Measurements from ENCODE around the gene CNNM1.

CNNM1 gene

DNA sequence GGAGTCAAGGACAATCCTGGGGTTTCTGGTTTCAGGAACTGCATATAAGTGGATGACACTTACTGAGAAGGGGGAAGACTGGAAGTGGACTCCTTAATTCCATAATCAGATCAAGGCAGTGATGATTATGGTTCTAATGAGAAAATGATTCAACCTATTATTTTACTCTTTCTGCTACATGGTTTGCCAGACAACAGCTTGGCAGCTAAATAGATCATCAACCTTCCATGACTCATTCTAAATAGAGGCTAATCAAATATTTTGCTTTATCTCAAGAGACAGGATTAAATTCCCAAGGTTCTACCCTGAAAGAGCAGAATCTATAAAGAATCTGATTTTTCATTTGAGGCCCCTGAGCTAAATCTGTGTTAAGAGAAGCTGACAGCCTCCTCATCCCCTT, 46.3 kb downstream of the CNNM1 start:
- no peak for DNase-seq

DNA sequence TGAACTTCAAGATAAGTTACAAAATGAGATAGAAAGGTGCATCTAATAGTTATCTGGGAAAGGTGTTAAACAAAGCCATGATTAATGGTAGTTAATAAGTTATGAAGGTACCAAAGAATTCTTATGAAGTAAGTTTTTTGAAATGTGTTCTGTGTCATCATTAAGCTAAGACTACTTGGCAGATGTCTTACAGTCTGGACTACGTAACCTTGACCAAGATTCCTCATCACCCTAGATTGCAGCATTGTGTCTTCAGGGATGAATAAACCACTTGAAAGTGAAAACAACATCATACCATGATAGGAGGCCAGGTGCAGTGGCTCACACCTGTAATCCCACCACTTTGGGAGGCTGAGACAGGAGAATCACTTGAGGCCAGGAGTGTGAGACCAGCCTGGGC, 53.0 kb downstream of the CNNM1 start:
- no peak for DNase-seq

DNA sequence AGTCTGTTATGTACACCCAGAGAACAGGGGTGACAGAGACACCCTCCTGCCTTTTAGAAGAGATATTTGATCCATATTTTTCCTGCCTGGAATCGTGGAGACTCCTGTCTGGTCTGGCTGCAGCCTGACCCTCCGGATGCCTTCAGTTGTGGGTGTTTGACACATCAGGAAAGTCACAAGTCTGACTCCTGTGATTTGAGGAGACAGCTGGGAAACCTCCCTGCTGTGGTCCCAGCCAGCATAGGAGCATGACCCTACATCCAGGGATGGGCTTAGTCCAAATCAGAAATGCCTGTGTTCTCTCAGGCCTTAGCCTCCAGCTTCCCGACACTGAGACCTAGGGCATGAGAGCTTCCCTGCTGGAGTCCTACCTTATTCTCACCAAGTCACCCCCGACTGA, 57.9 kb downstream of the CNNM1 start:
- DNase-seq = no peak

DNA sequence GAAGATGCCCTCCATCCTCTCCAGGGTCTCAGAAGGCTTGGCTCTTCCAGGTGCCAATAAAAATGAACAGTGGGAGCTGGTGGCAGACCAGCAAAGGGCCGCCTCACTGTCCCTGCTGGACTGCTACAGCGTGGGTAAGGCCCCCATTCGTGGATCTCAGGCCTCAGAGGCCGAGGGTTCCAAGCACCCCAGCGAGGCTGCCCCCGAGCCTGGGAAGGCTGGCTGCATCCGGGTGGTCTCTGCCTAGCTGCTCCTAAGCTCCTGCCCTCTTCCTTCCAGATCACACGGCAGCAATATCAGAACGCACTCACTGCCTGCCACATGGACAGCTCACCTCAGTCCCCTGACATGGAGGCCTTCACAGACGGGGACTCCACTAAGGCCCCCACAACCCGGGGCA, 58.4 kb downstream of the CNNM1 start:
- DNase-seq = no peak

DNA sequence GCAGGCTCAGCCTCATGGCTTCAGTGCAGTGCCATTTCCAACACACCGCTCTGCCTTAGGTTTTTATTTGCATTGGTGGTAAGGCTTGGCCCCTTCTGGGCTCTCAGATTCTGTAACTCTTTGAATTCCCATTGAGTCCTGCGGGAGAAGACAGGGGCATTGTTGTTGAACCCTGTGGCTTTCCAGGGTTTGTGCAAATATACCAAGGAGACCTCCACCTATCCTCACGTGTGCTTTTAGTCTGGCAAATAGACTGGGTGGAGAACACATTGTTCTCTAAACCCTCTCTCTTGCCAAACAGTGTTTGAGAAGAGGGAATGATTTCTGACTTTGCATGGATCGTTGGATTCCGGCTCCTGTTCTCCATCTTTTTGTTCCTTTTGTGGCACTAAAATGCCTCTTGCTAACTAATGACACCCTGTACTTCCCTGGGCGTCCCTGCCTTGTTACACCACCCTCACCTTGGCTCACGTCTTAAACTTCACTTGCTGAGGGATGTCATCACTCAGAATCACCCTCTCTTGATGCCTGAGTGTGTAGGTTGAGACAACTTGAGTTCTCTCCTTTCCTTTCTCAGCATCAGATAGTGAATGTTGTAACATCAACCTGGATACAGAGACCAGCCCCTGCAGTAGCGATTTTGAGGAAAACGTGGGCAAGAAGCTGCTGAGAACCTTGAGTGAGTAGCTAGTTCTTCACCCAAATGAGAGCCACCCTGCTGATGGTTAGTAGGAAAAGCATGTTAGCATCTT, 60.7 kb downstream of the CNNM1 start:
- no peak for DNase-seq

DNA sequence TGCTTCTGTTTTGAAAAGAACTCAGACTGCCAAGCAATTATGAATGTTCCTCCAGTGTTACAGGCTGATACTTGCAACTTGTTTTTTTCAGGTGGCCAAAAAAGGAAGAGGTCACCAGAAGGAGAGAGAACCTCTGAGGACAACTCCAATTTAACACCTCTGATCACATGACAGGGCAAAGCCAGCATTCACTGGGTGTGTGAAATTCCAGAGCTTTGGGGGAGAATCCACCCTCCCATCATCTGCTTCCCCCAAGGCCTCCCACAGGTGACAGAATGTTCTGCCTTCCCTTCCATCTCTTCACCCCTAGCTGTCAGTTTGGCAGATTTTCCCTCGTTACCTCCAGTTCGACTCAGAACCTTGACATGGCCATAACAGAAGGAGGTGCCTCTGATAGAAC, 62.2 kb downstream of the CNNM1 start:
- no peak for DNase-seq

DNA sequence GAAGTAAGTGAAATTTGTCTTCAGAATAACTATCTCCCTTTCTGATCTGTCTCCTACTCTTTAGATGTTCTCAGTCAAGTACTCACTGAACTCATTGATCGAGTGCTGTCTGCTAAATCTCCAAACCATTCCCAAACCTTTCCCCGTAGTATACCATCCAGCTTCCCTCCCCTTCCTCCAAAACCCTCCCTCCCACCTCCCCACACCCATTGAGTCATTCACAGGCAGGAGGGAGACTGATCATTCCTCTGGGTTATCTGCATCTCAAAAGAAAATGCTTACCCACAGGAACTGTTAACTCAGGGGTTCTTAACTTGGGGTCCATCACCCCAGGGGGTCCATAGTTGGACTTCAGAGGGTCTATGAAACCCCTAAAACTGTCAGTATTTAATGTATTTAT, 63.9 kb downstream of the CNNM1 start:
- DNase-seq = no peak

DNA sequence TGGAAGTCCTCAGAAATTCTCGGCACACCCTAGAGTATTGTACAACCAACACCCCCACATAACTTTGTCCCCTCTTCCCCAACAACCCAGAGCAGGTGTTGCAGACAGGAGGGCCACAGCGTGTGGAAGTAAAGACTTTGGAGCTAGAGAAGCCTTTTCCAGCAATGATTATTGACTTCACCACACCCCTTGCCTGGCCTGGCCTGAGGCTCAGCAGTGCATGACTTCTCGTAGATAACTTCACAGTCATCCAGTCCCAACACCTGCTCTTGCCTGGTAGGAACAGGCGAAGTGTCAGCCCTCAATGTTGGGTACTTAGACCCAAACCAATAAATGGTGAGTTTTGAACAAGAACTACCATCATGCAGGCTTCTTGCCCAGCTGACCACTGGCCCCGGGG, 64.5 kb downstream of the CNNM1 start:
- no peak for DNase-seq

DNA sequence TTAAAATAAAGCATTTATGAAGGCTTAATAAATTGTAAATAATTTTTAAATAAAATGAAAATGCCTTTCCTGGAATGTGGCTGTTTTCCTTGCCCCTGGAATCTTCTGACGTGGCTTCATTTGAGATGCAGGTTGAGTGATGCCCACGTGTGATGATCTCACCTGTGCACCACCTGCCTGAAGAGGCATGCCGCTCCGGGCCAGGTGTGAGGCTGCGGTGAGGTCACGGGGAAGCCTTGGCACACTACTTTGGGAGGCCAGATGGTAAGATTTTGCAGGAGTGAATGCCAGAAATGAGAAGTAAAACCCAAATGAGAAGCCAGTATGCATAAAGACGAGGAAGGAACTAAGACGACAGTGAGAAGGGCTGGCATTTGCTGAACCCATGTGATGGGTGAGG, 65.1 kb downstream of the CNNM1 start:
- DNase-seq = no peak

DNA sequence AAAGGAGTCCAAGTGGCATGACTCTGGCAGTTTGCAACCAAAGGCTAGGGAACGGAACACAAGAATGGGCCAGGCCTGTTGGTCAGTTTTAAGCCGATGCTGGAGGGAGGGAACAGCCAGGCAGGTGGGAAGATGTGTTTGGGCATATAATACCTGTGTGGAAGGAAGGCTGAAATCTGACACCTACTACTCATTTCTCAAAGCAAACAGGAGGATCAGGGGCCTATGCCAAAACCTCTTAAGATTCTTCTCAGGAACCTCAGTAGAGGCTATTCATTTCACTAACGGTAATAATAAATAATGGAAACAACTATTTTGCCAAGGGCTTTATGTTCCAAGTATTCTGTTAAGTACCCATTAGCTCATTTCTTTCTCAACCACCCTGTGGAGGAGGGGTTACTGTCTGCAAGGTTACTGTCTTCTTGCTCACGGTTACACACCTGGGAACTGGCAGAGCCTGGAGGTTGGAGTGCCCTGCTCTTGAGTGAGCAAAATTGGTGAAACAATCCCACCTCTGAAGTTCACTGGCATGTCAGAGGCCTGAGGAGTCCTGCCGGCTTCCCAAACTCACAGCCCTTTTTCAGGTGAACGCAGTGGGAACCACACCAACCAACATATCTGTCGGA, 65.7 kb downstream of the CNNM1 start:
- DNase-seq = no peak

DNA sequence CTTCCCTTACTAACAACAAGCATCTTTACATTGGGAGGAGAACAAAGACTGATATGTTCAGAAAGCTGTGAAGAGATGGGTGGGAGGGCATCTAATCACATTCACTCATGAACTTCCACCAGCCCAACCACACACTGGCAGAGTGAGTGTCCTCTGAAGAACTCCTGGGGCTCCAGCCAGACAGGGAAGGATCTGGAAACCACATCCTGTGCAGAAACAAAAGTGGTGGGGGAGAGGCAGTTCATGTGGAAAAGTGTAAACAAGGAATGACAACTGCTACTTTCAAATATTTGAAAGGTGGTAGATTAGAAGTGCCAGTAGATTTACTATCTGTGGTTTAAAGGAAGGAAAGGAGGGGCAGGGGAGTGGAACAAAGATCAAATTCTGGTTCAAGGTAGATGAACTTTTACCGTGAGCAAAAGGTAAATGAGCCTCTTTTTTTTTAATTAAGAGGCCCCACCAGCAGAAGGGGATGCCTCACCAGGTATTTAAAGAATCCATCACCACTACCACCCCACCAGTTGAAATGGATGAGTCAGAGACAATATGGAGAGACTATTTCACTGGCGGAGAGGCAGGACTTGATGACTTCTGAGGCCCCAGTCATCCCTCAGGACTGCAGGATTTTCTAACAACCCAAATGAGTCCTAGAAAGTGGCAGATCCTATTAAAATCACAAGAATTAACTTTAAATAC, 66.7 kb downstream of the CNNM1 start:
- DNase-seq = peak in 1 of 2 experiments; percentile 51

DNA sequence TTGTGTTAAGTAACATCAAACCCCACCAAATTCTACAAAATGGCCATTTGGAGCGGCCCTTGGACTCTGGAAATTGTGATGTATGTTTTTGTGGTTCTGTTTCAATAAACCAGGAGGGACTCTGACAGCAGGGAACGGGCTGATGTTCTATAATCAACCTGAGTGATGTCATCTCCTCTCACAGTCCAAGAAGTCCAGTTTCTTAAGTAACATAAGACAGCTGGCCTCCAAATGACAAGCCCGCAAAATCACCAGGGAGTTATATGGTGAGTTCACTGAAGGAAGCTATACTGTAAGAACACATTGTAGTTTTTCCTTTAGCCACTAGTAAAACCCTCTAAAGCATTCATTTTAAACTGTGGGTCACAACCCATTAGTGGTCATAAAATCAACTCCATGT, 67.3 kb downstream of the CNNM1 start:
- DNase-seq = no peak

DNA sequence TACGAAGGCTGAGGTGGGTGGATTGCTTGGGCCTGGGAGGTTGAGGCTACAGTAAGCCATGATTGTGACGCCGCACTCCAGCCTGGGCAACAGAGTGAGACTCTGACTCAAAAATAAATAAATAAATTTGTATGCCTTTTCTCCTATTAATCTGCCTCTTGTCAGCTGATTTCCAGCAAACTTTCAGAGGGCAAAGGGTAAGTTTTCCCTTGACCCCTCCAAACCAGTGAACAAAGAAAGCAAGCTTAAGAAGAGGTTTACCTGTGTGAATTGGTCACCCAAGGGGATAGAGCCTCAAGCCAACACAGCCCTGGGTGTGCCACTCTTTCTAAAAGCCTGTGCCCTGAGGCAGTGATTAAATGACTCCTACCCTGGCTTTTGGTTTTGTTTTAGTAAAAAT, 70.5 kb downstream of the CNNM1 start:
- DNase-seq = no peak

DNA sequence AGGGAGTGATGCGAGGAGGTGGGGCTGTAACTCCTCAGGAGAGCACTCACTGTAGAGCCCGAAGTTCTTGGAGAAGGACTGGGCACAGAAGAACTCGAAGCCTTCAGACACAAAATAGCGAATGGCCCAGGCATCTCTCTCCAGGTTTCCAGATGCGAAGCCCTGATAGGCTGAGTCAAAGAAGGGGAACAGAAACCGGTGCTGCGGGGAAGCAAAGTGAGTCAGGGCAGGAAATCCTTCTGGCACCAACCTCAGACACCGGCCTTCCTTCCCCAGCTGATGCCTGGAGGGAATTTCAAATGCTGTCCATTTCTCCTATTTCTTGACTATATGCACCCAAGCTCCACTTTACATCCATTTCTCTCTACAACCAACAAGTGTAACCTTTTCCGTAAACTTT, 74.5 kb downstream of the CNNM1 start:
- no peak for DNase-seq

DNA sequence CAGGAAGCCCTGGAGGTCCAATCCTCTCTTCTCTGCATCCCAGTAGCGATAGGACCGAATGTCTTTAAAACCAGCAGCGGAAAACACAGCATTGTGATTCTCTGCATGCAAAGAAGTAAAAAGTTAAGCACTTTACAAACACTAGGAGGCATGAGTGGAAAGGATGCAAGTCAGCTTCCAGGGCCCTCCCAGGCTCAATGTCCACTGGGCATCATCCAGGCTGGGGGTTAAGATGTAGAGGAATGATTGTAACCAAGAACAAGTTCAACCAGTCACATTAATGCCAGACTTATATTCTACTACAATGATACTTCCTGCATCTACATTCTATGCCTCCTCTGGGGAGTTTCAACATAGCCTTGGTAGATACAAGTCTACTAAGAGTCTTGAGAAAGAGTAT, 77.0 kb downstream of the CNNM1 start:
- no peak for DNase-seq

DNA sequence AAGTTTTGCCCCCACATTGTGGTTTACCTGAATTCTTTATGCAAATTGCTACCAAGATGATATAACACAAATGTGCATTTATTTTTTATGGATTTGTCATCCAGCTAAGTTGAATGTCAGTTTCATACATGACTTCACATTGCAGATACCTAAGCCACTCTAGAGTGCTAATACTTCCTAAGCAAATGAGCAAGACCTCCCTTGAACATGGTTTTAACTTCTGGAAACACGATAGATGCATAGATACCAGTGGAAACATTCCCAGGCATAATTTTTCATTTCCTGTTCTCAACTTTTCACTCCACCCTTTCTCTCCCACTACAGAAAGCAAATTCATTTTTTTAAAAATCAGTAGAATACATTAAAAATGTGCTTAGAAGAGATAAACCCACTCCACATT, 81.0 kb downstream of the CNNM1 start:
- no peak for DNase-seq

DNA sequence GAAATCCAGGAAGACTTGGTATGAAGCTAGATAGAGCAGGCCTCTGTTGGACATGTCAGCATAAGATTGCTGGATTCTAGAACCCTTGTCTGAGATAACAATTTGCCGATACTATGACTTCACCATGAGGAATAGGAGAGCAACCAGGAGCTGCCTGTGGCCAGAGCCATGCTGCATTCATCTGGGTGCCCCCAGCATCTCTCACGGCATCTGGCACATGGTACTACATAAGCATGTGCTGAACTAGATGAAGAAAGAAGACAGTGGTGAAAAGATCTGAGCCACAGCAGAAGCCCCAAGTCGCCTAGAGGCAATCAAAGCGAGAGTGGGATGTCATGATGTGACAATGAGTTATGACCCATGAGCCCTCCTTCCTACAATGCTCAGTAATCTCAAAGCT, 81.7 kb downstream of the CNNM1 start:
- no peak for DNase-seq

DNA sequence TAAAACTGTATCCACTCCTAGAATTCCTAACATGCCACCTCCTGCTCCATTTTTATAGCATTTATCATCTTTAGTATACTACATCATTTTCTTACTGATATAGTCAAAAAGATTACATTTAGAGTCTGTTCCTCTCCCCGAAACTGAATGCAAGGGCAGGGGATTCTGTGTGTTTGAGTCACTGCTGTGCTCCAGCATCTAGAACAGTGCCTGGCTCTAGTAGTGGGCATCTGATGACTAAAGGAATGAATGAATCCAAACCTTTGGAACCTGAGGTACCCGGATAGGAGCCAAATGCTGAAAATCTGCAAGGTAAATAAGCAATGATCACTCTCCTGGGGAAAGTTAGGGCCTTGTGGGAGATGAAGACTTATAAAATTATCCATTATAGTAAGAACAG, 82.4 kb downstream of the CNNM1 start:
- no peak for DNase-seq

DNA sequence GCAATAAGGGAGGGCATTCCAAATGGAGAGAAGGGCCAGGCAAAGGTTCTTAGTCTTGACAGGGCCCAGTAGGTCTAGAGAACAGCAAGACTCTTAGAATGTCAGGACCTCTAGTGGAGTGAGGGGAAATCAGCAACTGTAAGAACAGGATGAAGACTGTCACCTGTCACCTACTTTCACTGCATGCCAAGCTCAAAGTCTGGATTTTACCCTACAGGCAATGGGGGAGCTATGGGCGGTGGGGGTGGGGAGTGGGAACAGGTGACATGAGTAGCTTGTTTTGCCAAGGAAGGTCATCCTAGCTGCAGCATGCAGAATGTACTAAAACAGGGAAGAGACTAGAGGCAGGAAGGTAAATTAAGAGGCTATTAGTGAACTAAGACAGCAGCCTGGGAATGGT, 82.9 kb downstream of the CNNM1 start:
- no peak for DNase-seq

DNA sequence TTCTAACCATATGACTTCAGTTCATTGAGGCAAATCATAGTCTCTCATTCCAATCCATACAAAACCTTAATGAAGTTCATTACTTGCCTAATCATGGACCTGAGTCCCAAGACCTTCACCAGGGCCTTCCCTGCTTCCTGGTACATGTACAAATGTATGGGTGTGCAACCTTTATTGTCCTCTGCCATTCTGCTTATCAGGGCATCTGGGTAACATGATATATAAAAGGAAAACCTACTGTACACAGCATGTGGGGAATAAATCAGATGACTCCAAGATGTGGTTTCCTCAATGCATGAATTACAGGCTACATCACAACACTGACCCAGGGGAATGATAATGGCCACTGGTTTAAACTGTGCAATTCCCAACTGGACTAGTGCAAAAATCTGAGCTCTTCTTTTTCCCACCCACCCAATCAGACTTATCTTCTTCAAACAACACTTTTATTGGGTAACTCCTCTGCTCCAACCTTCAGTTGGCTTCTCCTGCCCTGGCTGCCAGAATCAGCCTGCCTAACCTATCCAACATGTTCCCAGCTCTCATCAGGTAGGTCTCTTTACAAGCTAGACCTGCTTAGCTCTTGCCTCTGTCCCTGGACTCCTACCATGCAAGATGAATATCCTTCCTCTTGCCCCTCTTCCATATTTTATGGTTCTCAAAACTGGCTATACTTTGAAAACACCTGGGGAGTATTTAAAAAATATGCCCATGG, 89.9 kb downstream of the CNNM1 start:
- DNase-seq = no peak

DNA sequence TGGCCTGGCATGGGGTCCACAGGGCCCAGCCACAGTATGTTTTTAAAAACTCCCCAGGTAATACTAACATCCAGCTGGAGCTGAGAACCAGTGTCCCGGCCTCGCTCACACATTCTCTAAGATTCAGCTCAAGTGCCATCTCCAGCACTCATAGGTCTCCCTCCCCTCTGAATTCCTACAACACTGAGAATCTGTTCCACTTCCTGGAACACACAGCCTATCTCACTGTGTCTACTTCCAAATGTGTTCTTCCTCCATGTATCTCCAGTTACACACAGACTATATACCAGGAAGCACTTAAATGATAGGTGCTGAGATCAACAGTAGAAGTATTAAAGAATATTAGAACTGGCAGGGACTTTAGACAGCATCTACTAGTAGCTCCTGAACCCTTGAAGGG, 90.5 kb downstream of the CNNM1 start:
- no peak for DNase-seq

DNA sequence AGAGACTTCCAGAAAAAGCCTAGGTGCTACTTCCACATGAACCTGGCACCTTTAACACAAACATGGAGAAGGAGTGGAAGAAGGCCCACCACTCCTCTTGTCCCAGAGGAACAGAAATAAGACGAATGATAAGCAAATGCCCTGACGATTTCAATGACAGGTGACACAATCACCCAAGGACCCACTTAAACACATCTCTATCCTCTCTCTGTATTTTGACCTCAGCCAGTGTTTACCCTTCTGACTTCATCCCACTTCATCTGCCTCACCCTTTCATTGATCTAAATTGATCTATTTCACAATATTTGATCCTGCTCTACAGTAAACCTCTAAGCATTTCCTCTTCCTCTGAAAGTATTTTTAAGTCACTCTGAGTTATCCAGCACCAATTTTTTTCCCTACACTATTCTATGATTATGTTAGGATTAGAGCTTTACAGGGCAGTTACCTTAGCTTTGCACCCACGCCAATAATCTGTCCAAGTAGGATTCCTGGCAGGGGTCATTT, 92.1 kb downstream of the CNNM1 start:
- DNase-seq = no peak

DNA sequence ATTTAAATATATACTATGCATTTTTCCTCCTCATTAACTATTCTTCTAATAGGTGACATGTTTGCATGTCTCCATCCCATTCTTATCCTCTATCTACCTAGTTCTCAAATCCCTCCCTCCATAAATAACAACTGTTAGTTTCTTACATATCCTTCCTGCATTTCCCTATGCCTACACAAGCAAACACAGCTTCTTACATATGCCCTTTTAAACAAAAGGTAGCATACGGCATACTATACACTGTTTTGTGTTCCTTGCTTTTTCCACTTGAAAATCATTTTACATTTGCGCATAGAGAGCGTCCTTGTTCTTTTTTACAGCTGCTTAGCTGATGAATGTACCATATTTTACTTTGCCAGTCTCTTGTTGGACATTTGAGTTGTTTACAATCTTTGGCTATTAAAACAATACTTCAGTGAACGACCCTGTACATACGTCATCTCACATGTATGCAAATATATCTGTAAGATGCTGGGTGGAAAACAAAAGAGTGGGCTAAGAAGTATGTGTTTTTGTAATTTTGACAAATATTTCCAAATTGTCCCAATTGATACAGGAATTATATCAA, 93.5 kb downstream of the CNNM1 start:
- DNase-seq = no peak
